Neural progenitor cell (in vitro differentiated cells): ENCODE data around the gene TTC27. TPM values are rescaled to one million over a fixed set of nuclear protein-coding genes. Genes with fewer than 3 reads are reported as not detected.
"Not testable (repeated sequence)": the region's sequence is repeated elsewhere in the genome, so short reads cannot be mapped to it uniquely, and the experiment has no call there.

Source experiments
- DNase-seq: peaks from one replicate; pipeline ENCODE4 v3.0.0-alpha.2; 2016; ENCODE audit warnings: low spot score
- H2AFZ ChIP-seq: fragments of 200-600 bp; sonication (generic); replicated peaks from 2 replicates; pipeline ENCODE4 v1.6.1; 2016; ENCODE audit warnings: antibody characterized with exemption
- H3F3A ChIP-seq: fragments of 200-600 bp; sonication (generic); 2 replicates; pipeline ENCODE4 v1.6.1; 2016; ENCODE audit warnings: antibody characterized with exemption, low read depth
- H3K27ac ChIP-seq: fragments of 200-600 bp; sonication (generic); 2 replicates; pipeline ENCODE4 v1.5.1; 2016; ENCODE audit warnings: mild to moderate bottlenecking
- H3K27me3 ChIP-seq: fragments of 200-600 bp; sonication (generic); 2 replicates; pipeline ENCODE4 v1.6.1; 2016; ENCODE audit warnings: mild to moderate bottlenecking, moderate library complexity
- H3K36me3 ChIP-seq: fragments of 200-600 bp; sonication (generic); 2 replicates; pipeline ENCODE4 v1.5.1; 2016
- H3K4me1 ChIP-seq: fragments of 200-600 bp; sonication (generic); 2 replicates; pipeline ENCODE4 v1.6.1; 2016; ENCODE audit warnings: mixed run types
- H3K4me2 ChIP-seq: fragments of 200-600 bp; sonication (generic); 2 replicates; pipeline ENCODE4 v1.6.1; 2016
- H3K4me3 ChIP-seq: fragments of 200-600 bp; sonication (generic); 2 replicates; pipeline ENCODE4 v1.5.1; 2016
- H3K79me2 ChIP-seq: fragments of 200-600 bp; sonication (generic); 2 replicates; pipeline ENCODE4 v1.6.1; 2016; ENCODE audit warnings: low read depth
- H3K9ac ChIP-seq: fragments of 200-600 bp; sonication (generic); 2 replicates; pipeline ENCODE4 v1.6.1; 2016
- H3K9me3 ChIP-seq: fragments of 200-600 bp; sonication (generic); 2 replicates; pipeline ENCODE4 v1.5.1; 2016; ENCODE audit warnings: low read depth
- H4K20me1 ChIP-seq: fragments of 200-600 bp; sonication (generic); 2 replicates; pipeline ENCODE4 v1.6.1; 2016; ENCODE audit warnings: low read depth
- H3K27ac Mint-ChIP-seq: 3 replicates; pipeline ENCODE4 v1.8.0; 2021; ENCODE audit warnings: mixed read lengths
- H3K27me3 Mint-ChIP-seq: 2 replicates; pipeline ENCODE4 v1.8.0; 2022; ENCODE audit warnings: low read depth, mild to moderate bottlenecking, inconsistent platforms, moderate library complexity, mixed read lengths; ENCODE audit not compliant: insufficient read depth
- H3K36me3 Mint-ChIP-seq: 3 replicates; pipeline ENCODE4 v1.8.0; 2021; ENCODE audit warnings: mixed read lengths
- H3K4me1 Mint-ChIP-seq: 3 replicates; pipeline ENCODE4 v1.8.0; 2021; ENCODE audit warnings: mixed read lengths
- H3K4me3 Mint-ChIP-seq: 3 replicates; pipeline ENCODE4 v1.8.0; 2021; ENCODE audit warnings: mild to moderate bottlenecking, moderate library complexity, mixed read lengths
- H3K9me3 Mint-ChIP-seq: 3 replicates; pipeline ENCODE4 v1.8.0; 2020; ENCODE audit warnings: mixed read lengths
- EZH2 ChIP-seq: fragments of 200-600 bp; sonication (generic); IDR thresholded peaks from 2 replicates; pipeline ENCODE4 v1.6.1; 2017; ENCODE audit warnings: antibody characterized with exemption, mild to moderate bottlenecking, moderate library complexity
- EZH2phosphoT487 ChIP-seq: fragments of 200-600 bp; sonication (generic); IDR thresholded peaks from 2 replicates; pipeline ENCODE4 v1.6.1; 2017; ENCODE audit warnings: antibody characterized with exemption
- microRNA-seq: library from miRNA; unstranded; fragments of <30 nt; microRNA quantifications from one replicate; pipeline ENCODE4, GENCODE V29; 2016
- small RNA-seq: library from RNA; depleted of rRNA; stranded (forward); fragments of <200 nt; gene quantifications from one replicate; pipeline ENCODE3, GENCODE V24; 2015
- total RNA-seq: library from RNA; depleted of rRNA; stranded (reverse); fragments of >200 nt; gene quantifications from 2 replicates; pipeline ENCODE4 v1.2.3, GENCODE V29; 2015; ENCODE audit warnings: low replicate concordance
- TF ChIP-seq, protein P1 (sequence below): fragments of 200-600 bp; sonication (generic); IDR thresholded peaks from 2 replicates; pipeline ENCODE4 v1.5.1; 2017; ENCODE audit warnings: antibody characterized with exemption, mild to moderate bottlenecking

TTC27 gene
- total RNA-seq, 1 donor from 2014 or later, result 32.5 TPM

DNA sequence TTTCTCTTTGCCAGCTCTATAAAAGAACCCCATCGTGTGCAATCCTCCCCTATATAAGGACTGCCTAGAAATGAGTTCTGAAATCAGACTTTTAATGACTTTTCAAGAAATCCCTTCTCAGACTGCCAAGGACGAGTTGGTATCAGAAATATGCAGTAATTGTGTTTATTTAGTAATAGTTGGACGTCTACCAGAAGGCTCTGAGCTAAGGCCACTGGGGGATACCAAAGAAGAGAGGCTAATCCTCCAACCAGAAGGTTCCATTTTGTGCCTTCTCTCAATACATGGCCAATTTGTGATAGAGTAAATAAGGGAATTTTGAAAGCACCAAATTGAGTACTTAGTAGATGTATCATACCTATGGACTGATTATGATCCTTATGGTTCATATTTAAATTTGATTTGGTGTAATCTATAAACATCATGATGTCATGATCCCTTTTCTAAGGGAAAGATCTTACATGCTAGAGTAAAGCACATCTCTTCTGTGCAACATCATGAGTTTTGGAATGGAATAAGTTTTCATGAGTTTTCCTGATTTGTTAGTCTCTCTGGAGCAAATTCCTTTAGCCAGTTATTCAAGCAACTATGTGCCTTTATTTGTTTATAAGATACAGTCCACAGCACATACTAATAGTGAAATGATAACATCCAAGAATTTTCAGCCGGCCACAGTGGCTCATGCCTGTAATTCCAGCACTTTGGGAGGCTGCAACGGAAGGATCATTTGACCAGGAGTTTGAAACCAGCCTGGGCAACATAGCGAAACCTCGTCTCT, 236.7 kb downstream of the TTC27 start:
- Mint-ChIP-seq H3K9me3 (no peaks in the 10 kb centered on the region), H3K36me3 (no peaks in the 10 kb centered on the region), H3K27ac (no peak overlapping the region), H3K4me1 (peaks cover 14% of the 10 kb centered on the region), H3K4me3 (no peak overlapping the region), H3K27me3 (no peaks in the 10 kb centered on the region)
- no peaks in the 10 kb centered on the region for H3K27me3 ChIP-seq
- no peak overlapping the region for H3K9ac ChIP-seq
- H3K27ac ChIP-seq, result no peak overlapping the region
- no peaks in the 10 kb centered on the region for H4K20me1 ChIP-seq
- no peaks in the 10 kb centered on the region for H3K36me3 ChIP-seq
- DNase-seq, result no peak
- no peaks in the 10 kb centered on the region for H3K9me3 ChIP-seq
- no peak overlapping the region for H3K4me2 ChIP-seq
- H3K4me3 ChIP-seq, result no peak overlapping the region
- H3K4me1 ChIP-seq, result no peaks in the 10 kb centered on the region
- H2AFZ ChIP-seq, result no peak overlapping the region
- TF ChIP-seq EZH2phosphoT487 (no peak), EZH2 (no peak)
- TF ChIP-seq, protein P1, sequence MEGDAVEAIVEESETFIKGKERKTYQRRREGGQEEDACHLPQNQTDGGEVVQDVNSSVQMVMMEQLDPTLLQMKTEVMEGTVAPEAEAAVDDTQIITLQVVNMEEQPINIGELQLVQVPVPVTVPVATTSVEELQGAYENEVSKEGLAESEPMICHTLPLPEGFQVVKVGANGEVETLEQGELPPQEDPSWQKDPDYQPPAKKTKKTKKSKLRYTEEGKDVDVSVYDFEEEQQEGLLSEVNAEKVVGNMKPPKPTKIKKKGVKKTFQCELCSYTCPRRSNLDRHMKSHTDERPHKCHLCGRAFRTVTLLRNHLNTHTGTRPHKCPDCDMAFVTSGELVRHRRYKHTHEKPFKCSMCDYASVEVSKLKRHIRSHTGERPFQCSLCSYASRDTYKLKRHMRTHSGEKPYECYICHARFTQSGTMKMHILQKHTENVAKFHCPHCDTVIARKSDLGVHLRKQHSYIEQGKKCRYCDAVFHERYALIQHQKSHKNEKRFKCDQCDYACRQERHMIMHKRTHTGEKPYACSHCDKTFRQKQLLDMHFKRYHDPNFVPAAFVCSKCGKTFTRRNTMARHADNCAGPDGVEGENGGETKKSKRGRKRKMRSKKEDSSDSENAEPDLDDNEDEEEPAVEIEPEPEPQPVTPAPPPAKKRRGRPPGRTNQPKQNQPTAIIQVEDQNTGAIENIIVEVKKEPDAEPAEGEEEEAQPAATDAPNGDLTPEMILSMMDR, result no peak
- H3F3A ChIP-seq, result no peaks in the 10 kb centered on the region
- H3K79me2 ChIP-seq, result no peaks in the 10 kb centered on the region

DNA sequence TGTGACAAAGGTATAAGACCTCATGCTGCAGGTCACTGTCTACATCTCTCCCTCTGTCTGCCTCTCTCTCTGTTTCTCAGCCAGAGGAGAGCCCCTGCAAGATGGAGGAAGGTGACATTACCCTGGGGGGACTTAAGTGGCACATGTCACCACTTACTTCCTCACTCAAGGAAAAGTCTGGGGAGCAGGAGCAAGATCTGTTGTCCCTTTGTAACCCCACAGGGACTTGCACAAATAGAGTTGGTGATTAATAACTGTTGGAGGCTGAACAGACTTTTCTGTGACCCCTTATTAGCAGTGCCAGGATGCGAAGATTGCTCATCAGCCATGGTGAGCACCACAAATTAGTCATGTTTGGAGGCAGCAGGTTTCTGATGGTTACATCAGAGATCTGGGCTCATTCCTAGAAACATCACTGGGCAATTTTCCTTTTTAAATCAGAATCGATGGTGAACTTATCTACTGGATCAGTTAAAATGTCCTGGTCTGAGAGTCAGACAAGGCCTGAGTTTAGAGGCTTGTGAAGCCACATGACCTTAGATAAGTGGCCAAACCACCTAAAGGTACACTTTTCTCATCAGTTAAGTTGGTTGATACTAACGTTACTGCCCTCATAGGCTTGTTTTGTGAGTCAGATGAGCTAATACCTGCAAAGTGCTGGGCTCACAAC, 237.7 kb downstream of the TTC27 start:
- Histone ChIP-seq H3K4me3 (no peak overlapping the region), H4K20me1 (no peaks in the 10 kb centered on the region), H2AFZ (no peak overlapping the region), H3K27me3 (no peaks in the 10 kb centered on the region), H3F3A (no peaks in the 10 kb centered on the region), H3K9me3 (no peaks in the 10 kb centered on the region), H3K36me3 (no peaks in the 10 kb centered on the region), H3K79me2 (no peaks in the 10 kb centered on the region), H3K27ac (no peak overlapping the region), H3K9ac (no peak overlapping the region), H3K4me1 (no peaks in the 10 kb centered on the region), H3K4me2 (no peak overlapping the region)
- H3K9me3 Mint-ChIP-seq, result no peaks in the 10 kb centered on the region
- no peaks in the 10 kb centered on the region for H3K36me3 Mint-ChIP-seq
- H3K4me3 Mint-ChIP-seq, result no peak overlapping the region
- TF ChIP-seq EZH2, result no peak
- TF ChIP-seq, protein P1, result no peak
- TF ChIP-seq EZH2phosphoT487, result no peak
- no peak for DNase-seq
- peaks cover 14% of the 10 kb centered on the region for H3K4me1 Mint-ChIP-seq
- no peaks in the 10 kb centered on the region for H3K27me3 Mint-ChIP-seq
- no peak overlapping the region for H3K27ac Mint-ChIP-seq

DNA sequence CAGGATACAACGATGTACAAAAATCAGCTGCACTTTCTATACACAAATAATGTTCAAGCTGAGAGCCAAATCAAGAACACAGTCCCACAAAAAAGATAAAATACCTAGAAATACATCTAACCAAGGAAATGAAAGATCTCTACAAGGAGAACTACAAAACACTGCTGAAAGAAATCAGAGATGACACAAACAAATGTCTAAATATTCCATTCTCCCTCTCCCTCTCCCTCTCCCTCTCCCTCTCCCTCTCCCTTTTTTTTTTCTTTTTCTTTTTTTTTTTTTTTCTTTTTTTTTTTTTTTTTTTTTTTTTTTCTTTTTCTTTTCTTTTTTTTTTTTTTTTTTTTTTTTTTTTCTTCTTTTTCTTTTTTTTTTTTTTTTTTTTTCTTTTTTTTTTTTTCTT, 238.6 kb downstream of the TTC27 start:
- H3K4me2 ChIP-seq, H3K9me3 Mint-ChIP-seq, H3K36me3 ChIP-seq, H4K20me1 ChIP-seq, H3K4me1 ChIP-seq, H3K9me3 ChIP-seq, H3K27ac Mint-ChIP-seq, H3F3A ChIP-seq, H3K27me3 ChIP-seq, H3K4me3 ChIP-seq, H3K36me3 Mint-ChIP-seq, H3K9ac ChIP-seq, H3K4me3 Mint-ChIP-seq, H3K27me3 Mint-ChIP-seq, H3K27ac ChIP-seq, H2AFZ ChIP-seq, H3K79me2 ChIP-seq, DNase-seq: not testable (repeated sequence)
- H3K4me1 Mint-ChIP-seq, result peaks cover 13% of the 10 kb centered on the region

Small RNA genes within 50 kb of the gene (microRNA-seq; reads per million reads assigned to microRNA genes)
- not detected for gene MIR4765

Small RNA genes within 50 kb of the gene (small RNA-seq; reads per million reads assigned to genes)
- gene MIR4765, result not detected
